NCI-H2081 treated with DMSO at 0.1 percent for 48 hours (cell line): ENCODE measurements around the gene LUC7L.
"Not testable (repeated sequence)": the region's sequence is repeated elsewhere in the genome, so short reads cannot be mapped to it uniquely, and the experiment has no call there.

Experiments
- DNase-seq: peaks from one replicate; lab custom pipeline; 2025; lab: John Stamatoyannopoulos, UW

LUC7L gene

DNA sequence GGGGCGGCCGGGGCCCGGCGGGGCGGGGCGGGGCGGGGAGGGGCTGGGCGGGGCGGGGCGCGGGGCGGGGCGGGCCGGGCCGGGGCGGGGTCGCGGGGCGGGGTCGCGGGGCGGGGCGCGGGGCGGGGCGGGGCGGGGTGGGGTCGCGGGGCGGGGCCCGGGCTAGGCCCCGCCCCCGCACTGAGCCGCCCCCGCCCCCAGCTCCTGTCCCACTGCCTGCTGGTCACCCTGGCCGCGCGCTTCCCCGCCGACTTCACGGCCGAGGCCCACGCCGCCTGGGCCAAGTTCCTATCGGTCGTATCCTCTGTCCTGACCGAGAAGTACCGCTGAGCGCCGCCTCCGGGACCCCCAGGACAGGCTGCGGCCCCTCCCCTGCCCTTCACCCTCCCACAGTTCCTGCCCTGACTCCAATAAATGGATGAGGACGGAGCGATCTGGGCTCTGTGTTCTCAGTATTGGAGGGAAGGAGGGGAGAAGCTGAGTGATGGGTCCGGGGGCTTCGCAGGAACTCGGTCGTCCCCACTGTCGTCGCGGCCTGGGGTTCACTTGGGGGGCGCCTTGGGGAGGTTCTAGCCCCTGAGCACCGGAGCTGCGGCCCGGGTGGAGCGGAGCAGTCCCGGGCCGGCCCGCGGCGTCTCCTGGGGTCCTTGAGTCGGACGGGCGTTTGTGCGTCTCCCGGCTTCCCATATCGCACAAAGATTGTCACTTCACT lies 64.3 kb downstream of the LUC7L start:
- DNase-seq = no peak

GRCh38 chr16:164134-164823 lies 65.0 kb downstream of the LUC7L start:
- DNase-seq = not testable (repeated sequence)

- DNase-seq = not testable (repeated sequence)
These were observed 65.6 kb downstream of the LUC7L start for GRCh38 chr16:163696-164095.

DNA sequence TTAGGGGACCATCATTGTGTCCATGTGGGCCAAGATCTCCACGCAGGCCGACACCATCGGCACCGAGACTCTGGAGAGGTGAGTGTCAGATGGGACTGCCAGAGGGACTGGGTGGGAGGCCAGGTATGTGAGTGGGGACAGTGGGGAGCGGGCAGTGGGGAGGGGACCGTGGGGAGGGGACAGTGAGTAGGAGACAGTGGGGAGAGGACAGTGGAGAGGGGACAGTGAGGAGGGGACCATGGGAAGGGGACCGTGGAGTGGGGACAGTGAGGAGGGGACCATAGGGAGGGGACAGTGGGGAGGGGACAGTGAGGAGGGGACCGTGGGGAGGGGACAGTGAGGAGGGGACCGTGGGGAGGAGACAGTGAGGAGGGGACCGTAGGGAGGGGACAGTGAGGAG lies 66.1 kb downstream of the LUC7L start:
- DNase-seq = not testable (repeated sequence)

GRCh38 chr16:162271-162991 lies 66.8 kb downstream of the LUC7L start:
- DNase-seq = no peak

GRCh38 chr16:160691-161190 lies 68.5 kb downstream of the LUC7L start:
- DNase-seq = no peak

- DNase-seq = not testable (repeated sequence)
These were observed 69.0 kb downstream of the LUC7L start for GRCh38 chr16:160242-160641.

DNA sequence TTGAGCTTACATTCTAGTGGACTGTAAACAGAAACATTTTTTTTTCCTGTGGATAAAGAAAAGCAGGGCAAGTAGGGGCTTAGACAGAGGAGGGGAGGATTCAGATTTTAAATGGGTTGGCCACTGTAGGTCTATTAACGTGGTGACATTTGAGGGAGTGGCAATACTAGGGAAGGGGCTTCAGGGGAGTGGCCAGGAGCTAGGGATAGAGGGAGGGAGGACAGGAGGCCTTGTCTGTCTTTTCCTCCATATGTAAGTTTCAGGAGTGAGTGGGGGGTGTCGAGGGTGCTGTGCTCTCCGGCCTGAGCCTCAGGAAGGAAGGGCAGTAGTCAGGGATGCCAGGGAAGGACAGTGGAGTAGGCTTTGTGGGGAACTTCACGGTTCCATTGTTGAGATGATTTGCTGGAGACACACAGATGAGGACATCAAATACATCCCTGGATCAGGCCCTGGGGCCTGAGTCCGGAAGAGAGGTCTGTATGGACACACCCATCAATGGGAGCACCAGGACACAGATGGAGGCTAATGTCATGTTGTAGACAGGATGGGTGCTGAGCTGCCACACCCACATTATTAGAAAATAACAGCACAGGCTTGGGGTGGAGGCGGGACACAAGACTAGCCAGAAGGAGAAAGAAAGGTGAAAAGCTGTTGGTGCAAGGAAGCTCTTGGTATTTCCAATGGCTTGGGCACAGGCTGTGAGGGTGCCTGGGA lies 70.0 kb downstream of the LUC7L start:
- DNase-seq = no peak

- no peak for DNase-seq
These were observed 74.2 kb downstream of the LUC7L start for GRCh38 chr16:155031-155398.

DNA sequence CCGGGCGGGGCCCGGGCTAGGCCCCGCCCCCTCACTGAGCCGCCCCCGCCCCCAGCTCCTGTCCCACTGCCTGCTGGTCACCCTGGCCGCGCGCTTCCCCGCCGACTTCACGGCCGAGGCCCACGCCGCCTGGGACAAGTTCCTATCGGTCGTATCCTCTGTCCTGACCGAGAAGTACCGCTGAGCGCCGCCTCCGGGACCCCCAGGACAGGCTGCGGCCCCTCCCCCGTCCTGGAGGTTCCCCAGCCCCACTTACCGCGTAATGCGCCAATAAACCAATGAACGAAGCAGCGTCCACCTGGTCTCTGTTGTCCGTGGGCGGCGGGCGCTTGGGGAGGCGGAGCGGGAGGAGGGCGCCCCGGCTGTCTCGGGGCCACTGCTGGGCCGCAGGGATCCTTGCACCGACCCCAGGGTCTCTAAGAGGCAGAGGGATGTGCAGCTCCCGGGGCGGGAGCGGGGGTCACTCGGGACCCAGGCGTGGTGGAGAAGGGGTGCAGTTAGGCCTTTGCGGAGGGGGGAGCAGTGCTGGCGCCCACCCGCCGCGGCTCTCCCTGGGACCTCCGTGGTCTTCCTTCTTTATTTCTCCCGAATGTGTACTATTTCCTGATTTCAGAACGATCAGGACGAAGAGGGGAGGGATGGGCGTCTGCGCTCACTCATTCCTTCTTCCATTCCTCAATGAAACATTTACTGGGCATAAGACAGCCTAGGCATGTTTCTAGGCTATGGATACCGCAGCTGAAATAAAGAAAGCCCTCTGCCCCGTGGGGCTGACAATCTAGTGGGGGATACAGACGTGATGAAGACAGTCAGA lies 74.8 kb downstream of the LUC7L start:
- DNase-seq = no peak

GRCh38 chr16:153550-154216 lies 75.6 kb downstream of the LUC7L start:
- not testable (repeated sequence) for DNase-seq

DNA sequence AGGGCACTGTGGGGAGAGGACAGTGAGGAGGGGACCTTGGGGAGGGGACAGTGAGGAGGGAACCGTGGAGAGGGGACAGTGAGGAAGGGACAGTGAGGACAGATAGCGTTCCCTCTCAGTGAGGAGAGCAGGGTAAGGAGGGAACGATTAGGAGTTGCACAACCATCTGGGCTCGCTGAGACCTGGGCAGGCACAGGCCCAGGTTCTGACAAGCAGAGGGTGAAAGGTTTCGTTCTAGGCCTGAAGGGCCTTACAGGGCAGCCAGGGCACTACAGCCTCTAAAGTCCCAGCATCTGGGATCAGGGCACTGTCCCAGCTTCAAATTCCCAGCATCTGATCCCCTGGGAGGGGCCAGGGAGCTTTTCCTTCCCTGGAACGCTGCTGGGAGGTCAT lies 76.1 kb downstream of the LUC7L start:
- not testable (repeated sequence) for DNase-seq

DNA sequence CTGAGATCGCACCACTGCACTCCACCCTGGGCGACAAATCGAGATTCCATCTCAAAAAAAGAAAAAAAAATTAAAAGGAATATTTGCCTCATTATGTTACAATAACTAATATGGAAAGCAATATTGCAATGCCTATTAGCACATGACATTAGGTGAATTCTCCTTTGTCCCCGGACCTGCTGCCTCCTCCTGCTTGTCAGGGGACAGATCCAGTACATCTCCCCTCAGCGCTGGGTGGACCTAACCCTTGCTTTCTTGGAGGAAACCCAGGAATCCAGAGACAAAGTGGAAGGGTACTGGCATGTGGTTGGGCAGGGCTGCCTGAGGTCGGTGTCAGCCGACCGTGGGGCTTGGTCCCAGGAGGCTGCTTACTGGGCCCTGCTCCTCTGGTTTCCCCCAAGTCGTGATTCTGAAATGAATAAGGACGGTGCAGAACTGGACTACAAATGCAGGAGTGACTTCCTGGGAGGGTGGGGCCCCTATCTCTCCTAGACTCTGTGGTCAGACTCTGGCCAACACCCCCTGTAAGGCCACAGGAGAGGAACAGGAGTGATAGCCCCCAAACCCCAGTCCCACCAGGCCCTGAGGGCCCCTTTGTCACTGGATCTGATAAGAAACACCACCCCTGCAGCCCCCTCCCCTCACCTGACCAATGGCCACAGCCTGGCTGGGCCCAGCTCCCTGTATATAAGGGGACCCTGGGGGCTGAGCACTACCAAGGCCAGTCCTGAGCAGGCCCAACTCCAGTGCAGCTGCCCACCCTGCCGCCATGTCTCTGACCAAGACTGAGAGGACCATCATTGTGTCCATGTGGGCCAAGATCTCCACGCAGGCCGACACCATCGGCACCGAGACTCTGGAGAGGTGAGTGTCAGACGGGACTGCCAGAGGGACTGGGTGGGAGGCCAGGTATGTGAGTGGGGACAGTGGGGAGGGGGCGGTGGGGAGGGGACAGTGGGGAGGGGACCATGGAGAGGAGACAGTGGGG lies 76.8 kb downstream of the LUC7L start, which contains the start of gene HBZ:
Gene HBZ, plus strand, starts transcription at position 504 of the 988 bp plus-strand sequence. Its CDS starts 266 bp downstream, at position 770.
- DNase-seq = no peak

DNA sequence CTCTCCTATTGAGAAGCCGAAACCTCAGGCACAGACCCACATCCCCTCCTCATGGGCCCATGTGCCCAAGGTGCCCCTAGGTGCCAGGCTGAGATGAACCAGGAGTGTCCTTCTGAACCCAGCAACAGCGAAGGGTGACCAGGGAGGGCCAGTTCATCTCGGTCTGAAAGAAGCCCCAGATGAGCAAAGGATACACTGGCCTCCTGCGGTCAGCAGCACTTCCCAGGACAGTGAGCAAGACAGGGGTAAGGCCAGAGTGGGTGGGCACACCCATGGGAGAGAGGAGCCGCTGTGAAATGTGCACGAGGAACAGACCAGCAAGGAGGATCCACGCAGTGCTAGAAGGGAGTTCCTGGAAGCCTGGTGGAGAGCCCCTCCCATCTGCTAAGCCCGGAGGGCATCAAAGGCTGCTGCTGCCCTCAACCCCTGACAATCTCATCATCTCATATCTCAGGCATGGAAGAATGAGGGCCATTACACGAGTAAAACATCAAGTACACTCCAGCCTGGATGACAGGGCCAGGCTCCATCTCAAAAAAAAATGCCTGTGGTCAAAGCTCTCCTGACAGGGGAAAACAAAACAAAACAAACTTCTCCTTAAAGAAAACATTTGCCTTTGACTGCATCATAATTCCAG lies 80.1 kb downstream of the LUC7L start:
- DNase-seq = no peak

GRCh38 chr16:146646-147045 lies 82.6 kb downstream of the LUC7L start:
- DNase-seq = no peak

DNA sequence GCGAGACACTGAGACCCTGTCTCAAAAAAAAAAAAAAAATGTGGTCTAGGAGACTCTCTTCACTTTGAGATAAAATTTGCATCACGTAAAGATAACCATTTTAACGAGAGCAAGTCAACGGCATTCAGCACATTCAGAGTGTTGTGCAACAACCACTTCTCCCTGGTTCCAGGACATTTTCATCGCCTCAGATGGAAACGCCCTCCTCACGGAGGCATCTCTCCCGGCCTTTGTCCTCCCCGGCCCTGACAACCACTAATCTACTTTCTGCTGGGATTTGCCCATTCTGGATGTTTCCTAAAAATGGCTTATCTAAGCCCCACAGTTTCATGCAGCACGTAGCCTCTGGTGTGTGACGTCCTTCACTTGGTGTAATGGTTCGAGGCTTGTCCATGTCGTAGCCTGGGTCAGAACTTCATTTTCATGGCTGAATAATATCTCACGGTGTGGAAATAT lies 84.4 kb downstream of the LUC7L start:
- no peak for DNase-seq

GRCh38 chr16:143456-143855 lies 85.8 kb downstream of the LUC7L start:
- no peak for DNase-seq

DNA sequence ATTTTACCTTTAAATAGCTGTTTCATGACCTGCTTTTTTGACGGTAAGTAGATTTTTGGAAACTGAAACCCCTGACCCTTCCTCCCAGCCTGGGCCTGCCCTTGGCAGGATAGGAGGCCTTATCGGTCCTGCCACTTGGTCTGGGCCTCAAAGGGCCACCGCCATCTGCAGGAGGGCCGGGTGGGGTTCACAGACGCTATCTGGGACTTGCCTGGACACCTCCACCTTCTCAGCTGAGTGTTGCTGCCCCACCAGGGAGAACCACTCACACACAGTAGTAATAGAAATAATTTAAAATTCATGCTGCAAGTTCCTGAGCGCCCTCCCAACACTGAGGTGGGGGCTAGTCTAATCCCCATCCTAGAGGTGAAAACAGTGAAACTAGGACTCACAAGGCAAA lies 86.2 kb downstream of the LUC7L start:
- no peak for DNase-seq
